Upper lobe of left lung (tissue), 4 donors: ENCODE measurements around the gene RASSF3.

Source experiments
- EP300 ChIP-seq, 4 donors: sonication (generic); formaldehyde crosslinking; IDR thresholded peaks; one replicate each; pipeline ENCODE4 v1.5.1; 2017; ENCODE audit warnings: antibody characterized with exemption in 4 of 4, control low read depth in 2 of 4
- POLR2A ChIP-seq, 4 donors: fragments of 450-650 bp; IDR thresholded peaks; one replicate each; pipeline ENCODE4 v1.5.1; 2016 to 2017; ENCODE audit warnings: antibody characterized with exemption in 4 of 4, mild to moderate bottlenecking in 2 of 4
- POLR2AphosphoS5 ChIP-seq, 2 donors: sonication (generic); formaldehyde crosslinking; IDR thresholded peaks; one replicate each; pipeline ENCODE4 v1.5.1; 2017; ENCODE audit warnings: antibody characterized with exemption in 2 of 2
- TF ChIP-seq, protein P1 (sequence below), 6 experiments: fragments of 450-650 bp in 4 of 6; fragments of 200-600 bp in 2 of 6; sonication (generic) in 2 of 6; IDR thresholded peaks; one replicate each; pipeline ENCODE4 v1.5.1; 2016 to 2019; ENCODE audit warnings: antibody characterized with exemption in 6 of 6

DNA sequence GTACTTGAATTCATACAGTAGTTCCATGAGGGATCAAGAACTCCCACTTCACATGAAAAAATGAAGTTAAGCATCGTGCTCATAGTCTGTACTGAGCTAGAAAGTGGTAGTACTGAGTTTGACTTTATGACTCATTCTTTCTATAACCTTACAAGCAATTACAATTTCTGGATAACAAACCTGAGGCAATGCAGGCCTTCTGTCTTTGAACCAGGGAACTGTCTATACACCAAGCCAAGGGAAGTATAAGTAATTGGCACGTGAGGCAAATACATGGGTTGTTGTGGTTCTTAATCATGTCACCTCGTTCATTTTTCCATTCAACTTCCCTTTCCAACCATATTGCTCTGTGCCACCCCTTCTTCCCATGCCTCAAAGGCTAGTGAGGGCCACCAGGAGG is 132.1 kb downstream of the RASSF3 start:
- no peak for TF ChIP-seq POLR2AphosphoS5 (IDR thresholded peaks at IDR 0.05)
- TF ChIP-seq, protein P1, sequence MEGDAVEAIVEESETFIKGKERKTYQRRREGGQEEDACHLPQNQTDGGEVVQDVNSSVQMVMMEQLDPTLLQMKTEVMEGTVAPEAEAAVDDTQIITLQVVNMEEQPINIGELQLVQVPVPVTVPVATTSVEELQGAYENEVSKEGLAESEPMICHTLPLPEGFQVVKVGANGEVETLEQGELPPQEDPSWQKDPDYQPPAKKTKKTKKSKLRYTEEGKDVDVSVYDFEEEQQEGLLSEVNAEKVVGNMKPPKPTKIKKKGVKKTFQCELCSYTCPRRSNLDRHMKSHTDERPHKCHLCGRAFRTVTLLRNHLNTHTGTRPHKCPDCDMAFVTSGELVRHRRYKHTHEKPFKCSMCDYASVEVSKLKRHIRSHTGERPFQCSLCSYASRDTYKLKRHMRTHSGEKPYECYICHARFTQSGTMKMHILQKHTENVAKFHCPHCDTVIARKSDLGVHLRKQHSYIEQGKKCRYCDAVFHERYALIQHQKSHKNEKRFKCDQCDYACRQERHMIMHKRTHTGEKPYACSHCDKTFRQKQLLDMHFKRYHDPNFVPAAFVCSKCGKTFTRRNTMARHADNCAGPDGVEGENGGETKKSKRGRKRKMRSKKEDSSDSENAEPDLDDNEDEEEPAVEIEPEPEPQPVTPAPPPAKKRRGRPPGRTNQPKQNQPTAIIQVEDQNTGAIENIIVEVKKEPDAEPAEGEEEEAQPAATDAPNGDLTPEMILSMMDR (IDR thresholded peaks at IDR 0.05), result no peak
- no peak for TF ChIP-seq POLR2A (IDR thresholded peaks at IDR 0.05)
- TF ChIP-seq EP300 (IDR thresholded peaks at IDR 0.05), result no peak
